ENCODE measurements around the gene RASGRP3. TPM values are rescaled to one million over a fixed set of nuclear protein-coding genes. Genes with fewer than 3 reads are reported as not detected.
A peak's percentile ranks its signal among the peaks of the same experiment; 100 is the strongest.

Gene RASGRP3
- total RNA-seq, 1 donor from 2014 or later: 4.1 TPM

DNA sequence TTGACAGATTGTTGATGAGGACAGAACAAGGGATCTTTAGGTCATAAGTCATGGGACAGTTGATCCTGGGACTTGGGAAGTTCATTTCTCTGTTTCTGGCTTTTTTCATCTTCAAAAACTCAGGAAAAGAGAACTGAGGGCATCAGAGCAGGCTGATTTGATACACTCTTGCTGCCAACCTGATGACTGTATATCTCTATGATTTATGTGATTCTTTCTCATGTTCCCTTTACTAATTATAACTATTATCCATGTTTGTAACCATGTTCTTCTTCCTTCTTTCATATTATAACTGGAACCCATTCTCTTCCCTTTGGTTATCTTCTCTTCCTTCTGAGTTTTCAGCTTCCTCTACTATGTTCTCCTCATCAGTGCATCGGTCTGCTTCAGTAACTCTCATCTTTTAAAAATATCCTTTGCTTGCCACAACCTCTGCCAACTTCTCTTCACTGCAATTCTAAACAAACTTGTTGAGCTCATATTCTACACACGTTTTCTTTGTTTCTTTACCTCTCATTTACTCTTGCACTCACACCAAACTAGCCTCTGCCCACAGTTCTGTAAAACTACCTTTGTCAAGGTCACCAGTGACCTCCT, 13.5 kb downstream of the RASGRP3 start:
- Mint-ChIP-seq H3K9me3 (peaks cover 18% of the 10 kb centered on the region), H3K27me3 (ENCODE audit: insufficient read depth) (peaks cover 2% of the 10 kb centered on the region), H3K27ac (no peak overlapping the region), H3K4me1 (ENCODE audit: low read depth) (peaks cover 33% of the 10 kb centered on the region), H3K4me3 (no peak overlapping the region), H3K36me3 (ENCODE audit: low read depth) (peaks cover 18% of the 10 kb centered on the region)
- DNase-seq (ENCODE audit: low spot score): no peak
- intact Hi-C loops (cut with micrococcal nuclease): no loop called here

DNA sequence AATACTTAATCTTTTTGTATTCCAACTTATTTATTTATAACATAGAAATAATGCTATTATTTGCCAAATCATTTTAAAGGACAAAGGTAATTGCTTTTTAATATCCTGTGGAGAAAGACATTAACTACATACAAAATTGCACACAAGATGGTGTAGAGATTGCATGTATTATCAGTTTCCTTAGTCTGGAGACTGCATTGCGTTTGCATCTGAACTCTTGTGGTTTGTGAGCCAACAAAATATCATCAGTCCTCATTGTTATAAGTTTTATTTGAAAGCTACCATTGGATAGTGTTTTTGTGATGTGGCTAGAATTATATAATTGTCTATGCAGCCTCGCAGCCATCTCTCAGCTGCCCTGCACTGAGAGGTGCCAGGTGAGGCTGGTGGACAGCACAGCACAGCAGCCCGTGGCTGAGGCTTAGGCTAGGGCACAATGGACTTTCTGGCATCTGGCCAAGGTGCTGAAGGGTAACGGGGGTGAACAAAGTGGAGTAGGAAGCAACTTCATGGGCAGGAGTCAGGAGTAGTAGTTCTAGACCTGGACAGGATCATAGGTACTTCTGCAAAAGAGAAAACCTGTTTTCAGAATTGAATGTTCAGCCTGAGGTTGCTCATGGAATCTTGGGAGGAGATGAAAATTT, 15.1 kb downstream of the RASGRP3 start:
- Mint-ChIP-seq H3K4me1 (ENCODE audit: low read depth) (peaks cover 49% of the 10 kb centered on the region), H3K9me3 (peaks cover 7% of the 10 kb centered on the region), H3K36me3 (ENCODE audit: low read depth) (peaks cover 14% of the 10 kb centered on the region), H3K4me3 (no peak overlapping the region), H3K27ac (no peak overlapping the region), H3K27me3 (ENCODE audit: insufficient read depth) (peaks cover 2% of the 10 kb centered on the region)
- intact Hi-C loops (cut with micrococcal nuclease): no loop called here
- no peak for DNase-seq (ENCODE audit: low spot score)

DNA sequence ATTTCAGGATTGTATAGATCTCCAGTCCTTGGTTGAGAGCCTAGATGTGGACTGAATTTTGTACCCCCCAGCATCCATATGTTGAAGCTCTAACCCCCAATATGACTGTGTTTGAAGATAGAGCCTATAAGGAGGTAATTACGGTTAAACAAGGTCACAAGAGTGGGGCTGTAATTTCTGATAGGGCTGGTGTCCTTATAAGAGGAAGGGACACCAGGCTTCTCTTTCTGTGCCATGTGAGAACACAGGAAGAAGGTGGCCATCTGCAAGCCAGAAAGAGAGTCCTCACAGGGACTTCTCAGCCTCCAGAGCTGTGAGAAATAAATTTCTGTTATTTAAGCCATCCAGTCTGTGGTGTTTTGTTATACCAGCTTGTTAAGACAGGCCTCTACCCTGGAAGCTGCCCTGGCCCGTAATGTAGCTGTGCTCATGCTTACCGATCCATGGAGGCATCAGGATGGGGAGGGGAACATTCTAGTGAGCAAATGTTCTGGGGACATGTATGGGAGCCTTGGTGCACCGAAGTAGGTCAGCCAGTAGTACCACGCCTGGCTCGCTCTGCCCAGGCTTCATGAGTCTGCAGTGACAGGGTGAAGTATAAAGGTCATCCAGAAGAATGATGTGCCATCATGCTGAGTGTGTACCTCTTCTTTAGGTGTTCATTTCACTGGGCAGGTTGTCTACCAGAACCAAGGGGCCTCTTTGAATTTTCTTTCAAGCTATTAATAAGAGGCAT, 16.1 kb downstream of the RASGRP3 start:
- Mint-ChIP-seq H3K36me3 (ENCODE audit: low read depth) (peaks cover 10% of the 10 kb centered on the region), H3K4me1 (ENCODE audit: low read depth) (peaks cover 52% of the 10 kb centered on the region), H3K9me3 (no peaks in the 10 kb centered on the region), H3K27me3 (ENCODE audit: insufficient read depth) (peaks cover 2% of the 10 kb centered on the region), H3K27ac (no peak overlapping the region), H3K4me3 (no peak overlapping the region)
- no peak for DNase-seq (ENCODE audit: low spot score)
- intact Hi-C loops (cut with micrococcal nuclease): no loop called here

- Mint-ChIP-seq H3K4me1 (ENCODE audit: low read depth) (peaks cover 52% of the 10 kb centered on the region), H3K4me3 (no peak overlapping the region), H3K36me3 (ENCODE audit: low read depth) (peaks cover 8% of the 10 kb centered on the region), H3K9me3 (no peaks in the 10 kb centered on the region), H3K27me3 (ENCODE audit: insufficient read depth) (no peaks in the 10 kb centered on the region), H3K27ac (no peak overlapping the region)
- no peak for DNase-seq (ENCODE audit: low spot score)
- intact Hi-C loops (cut with micrococcal nuclease): no loop called here
Observed at GRCh38 chr2:33494155-33494779, 17.8 kb downstream of the RASGRP3 start.

GRCh38 chr2:33494877-33495641, 18.6 kb downstream of the RASGRP3 start:
- no peak overlapping the region for H3K27ac Mint-ChIP-seq
- peaks cover 6% of the 10 kb centered on the region for H3K36me3 Mint-ChIP-seq (ENCODE audit: low read depth)
- intact Hi-C loops (cut with micrococcal nuclease): loop anchor here (5.0 kb wide), 1 partner anchor 87 kb away; no protein-coding TSS in a partner anchor
- H3K9me3 Mint-ChIP-seq: no peaks in the 10 kb centered on the region
- DNase-seq (ENCODE audit: low spot score): no peak
- H3K4me1 Mint-ChIP-seq (ENCODE audit: low read depth): peaks cover 47% of the 10 kb centered on the region
- peaks cover 1% of the 10 kb centered on the region for H3K27me3 Mint-ChIP-seq (ENCODE audit: insufficient read depth)
- no peak overlapping the region for H3K4me3 Mint-ChIP-seq

- H3K4me3 Mint-ChIP-seq: no peak overlapping the region
- H3K36me3 Mint-ChIP-seq (ENCODE audit: low read depth): peaks cover 5% of the 10 kb centered on the region
- H3K27me3 Mint-ChIP-seq (ENCODE audit: insufficient read depth): peaks cover 2% of the 10 kb centered on the region
- no peak for DNase-seq (ENCODE audit: low spot score)
- H3K27ac Mint-ChIP-seq: no peak overlapping the region
- H3K4me1 Mint-ChIP-seq (ENCODE audit: low read depth): peaks cover 44% of the 10 kb centered on the region
- no peaks in the 10 kb centered on the region for H3K9me3 Mint-ChIP-seq
- intact Hi-C loops (cut with micrococcal nuclease): loop anchor here (2.0 to 5.0 kb wide), 2 partner anchors 23 to 87 kb away; no protein-coding TSS in a partner anchor
Observed at GRCh38 chr2:33495683-33496082, 19.2 kb downstream of the RASGRP3 start.

DNA sequence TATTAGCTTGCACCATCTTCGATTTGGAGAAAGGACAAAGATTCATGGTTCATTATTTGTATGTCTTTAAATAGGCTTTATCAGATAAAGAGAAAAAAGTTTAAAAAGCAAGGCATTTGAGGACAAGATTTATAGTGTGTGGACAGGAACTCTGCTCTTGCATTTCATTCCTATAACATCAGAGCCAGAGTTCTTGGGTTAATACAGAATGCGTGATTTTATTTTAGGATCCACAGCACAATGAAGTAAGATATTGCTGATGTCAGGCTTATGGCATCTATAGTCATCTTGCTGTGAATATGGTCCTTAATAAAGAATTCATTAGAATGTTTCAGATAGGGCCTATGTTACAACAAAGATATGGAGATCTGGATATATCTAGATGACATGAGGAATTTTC, 19.7 kb downstream of the RASGRP3 start:
- Mint-ChIP-seq H3K27ac (no peak overlapping the region), H3K4me3 (peak overlapping the region; percentile 6), H3K4me1 (ENCODE audit: low read depth) (peaks cover 44% of the 10 kb centered on the region), H3K9me3 (no peaks in the 10 kb centered on the region), H3K36me3 (ENCODE audit: low read depth) (peaks cover 6% of the 10 kb centered on the region), H3K27me3 (ENCODE audit: insufficient read depth) (peaks cover 2% of the 10 kb centered on the region)
- intact Hi-C loops (cut with micrococcal nuclease): loop anchor here (2.0 to 5.0 kb wide), 2 partner anchors 23 to 86 kb away; no protein-coding TSS in a partner anchor
- no peak for DNase-seq (ENCODE audit: low spot score)

DNA sequence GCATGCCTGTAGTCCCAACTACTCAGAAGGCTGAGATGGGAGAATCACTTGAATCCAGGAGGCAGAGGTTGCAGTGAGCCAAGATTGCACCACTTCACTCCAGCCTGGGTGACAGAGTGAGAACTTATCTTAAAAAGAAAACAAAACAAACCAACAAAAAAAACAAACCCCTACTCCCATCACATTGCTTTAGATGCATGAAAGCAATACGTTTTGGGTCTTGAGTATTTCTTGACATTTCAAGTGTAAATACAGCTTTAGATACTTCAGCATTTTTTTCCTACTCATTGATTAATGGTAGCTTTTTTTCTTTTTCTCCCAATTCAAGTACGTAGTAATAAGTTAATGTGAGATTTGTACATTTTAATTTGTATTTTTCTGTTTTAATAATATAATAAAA, 20.3 kb downstream of the RASGRP3 start:
- Mint-ChIP-seq H3K36me3 (ENCODE audit: low read depth) (peaks cover 6% of the 10 kb centered on the region), H3K27ac (peak overlapping the region; percentile 8), H3K4me3 (peak overlapping the region; percentile 6), H3K27me3 (ENCODE audit: insufficient read depth) (peaks cover 2% of the 10 kb centered on the region), H3K9me3 (no peaks in the 10 kb centered on the region), H3K4me1 (ENCODE audit: low read depth) (peaks cover 48% of the 10 kb centered on the region)
- no peak for DNase-seq (ENCODE audit: low spot score)
- intact Hi-C loops (cut with micrococcal nuclease): loop anchor here (1.0 to 5.0 kb wide), 7 partner anchors 8 to 103 kb away; partner anchors contain the start of genes FAM98A and RASGRP3

- peaks cover 50% of the 10 kb centered on the region for H3K4me1 Mint-ChIP-seq (ENCODE audit: low read depth)
- peaks cover 2% of the 10 kb centered on the region for H3K27me3 Mint-ChIP-seq (ENCODE audit: insufficient read depth)
- H3K4me3 Mint-ChIP-seq: peak overlapping the region; percentile 23
- intact Hi-C loops (cut with micrococcal nuclease): loop anchor here (1.0 to 5.0 kb wide), 7 partner anchors 9 to 102 kb away; partner anchors contain the start of genes FAM98A and RASGRP3
- H3K36me3 Mint-ChIP-seq (ENCODE audit: low read depth): peaks cover 6% of the 10 kb centered on the region
- peak overlapping the region; percentile 49 for H3K27ac Mint-ChIP-seq
- no peak for DNase-seq (ENCODE audit: low spot score)
- H3K9me3 Mint-ChIP-seq: no peaks in the 10 kb centered on the region
Observed at GRCh38 chr2:33497221-33497650, 20.8 kb downstream of the RASGRP3 start.

- H3K36me3 Mint-ChIP-seq (ENCODE audit: low read depth): peaks cover 4% of the 10 kb centered on the region
- no peaks in the 10 kb centered on the region for H3K9me3 Mint-ChIP-seq
- H3K4me3 Mint-ChIP-seq: no peak overlapping the region
- peaks cover 2% of the 10 kb centered on the region for H3K27me3 Mint-ChIP-seq (ENCODE audit: insufficient read depth)
- intact Hi-C loops (cut with micrococcal nuclease): loop anchor here (5.0 kb wide), 1 partner anchor 84 kb away; no protein-coding TSS in a partner anchor
- H3K4me1 Mint-ChIP-seq (ENCODE audit: low read depth): peaks cover 50% of the 10 kb centered on the region
- no peak for DNase-seq (ENCODE audit: low spot score)
- H3K27ac Mint-ChIP-seq: peak overlapping the region; percentile 5
Observed at GRCh38 chr2:33498291-33498956, 22.0 kb downstream of the RASGRP3 start.

DNA sequence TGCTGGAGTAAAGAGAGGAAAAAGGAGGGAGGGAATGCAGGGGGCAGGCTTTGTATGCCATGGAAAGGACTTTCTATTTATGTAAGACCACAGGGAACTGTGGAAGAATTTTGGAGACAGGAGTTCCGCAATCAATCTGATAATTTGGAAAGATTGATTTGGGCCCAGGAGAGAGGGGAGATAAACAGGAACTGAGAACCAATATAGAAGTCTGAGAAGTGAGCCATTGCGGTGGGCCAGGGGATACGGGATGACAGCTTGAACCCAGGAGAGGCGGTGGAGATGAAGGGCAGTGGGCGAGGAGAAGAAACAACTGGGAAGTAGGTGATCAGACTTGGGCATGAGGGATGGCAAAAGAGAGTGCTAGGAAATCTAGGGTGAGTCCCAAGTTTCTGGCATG, 23.7 kb downstream of the RASGRP3 start:
- no peak for DNase-seq (ENCODE audit: low spot score)
- intact Hi-C loops (cut with micrococcal nuclease): no loop called here
- Mint-ChIP-seq H3K4me1 (ENCODE audit: low read depth) (peaks cover 36% of the 10 kb centered on the region), H3K36me3 (ENCODE audit: low read depth) (peaks cover 5% of the 10 kb centered on the region), H3K9me3 (no peaks in the 10 kb centered on the region), H3K27ac (no peak overlapping the region), H3K4me3 (no peak overlapping the region), H3K27me3 (ENCODE audit: insufficient read depth) (peaks cover 2% of the 10 kb centered on the region)

DNA sequence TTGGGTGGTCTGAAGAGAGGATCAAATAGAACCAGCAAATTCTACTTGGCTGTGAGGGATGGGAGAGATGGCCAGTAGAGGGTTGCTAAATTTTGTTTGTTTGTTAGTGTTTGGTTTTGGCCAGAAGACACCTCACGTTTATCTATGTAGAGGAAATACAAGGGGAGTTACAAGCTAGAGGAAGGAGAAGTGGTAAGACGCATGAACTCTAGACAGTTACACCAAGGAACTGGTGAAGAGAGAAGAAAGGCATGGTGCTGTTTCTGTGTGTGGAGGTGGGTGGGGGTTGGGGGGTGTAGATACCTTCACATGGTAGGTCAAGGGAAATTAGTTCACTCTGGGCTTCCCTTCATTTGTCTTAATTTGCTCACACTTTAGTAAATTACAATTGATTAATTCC, 25.6 kb downstream of the RASGRP3 start:
- Mint-ChIP-seq H3K9me3 (no peaks in the 10 kb centered on the region), H3K27me3 (ENCODE audit: insufficient read depth) (peaks cover 2% of the 10 kb centered on the region), H3K4me1 (ENCODE audit: low read depth) (peaks cover 22% of the 10 kb centered on the region), H3K27ac (no peak overlapping the region), H3K4me3 (no peak overlapping the region), H3K36me3 (ENCODE audit: low read depth) (peaks cover 5% of the 10 kb centered on the region)
- no peak for DNase-seq (ENCODE audit: low spot score)
- intact Hi-C loops (cut with micrococcal nuclease): no loop called here
